Neural progenitor cell (in vitro differentiated cells): Measurements from ENCODE around the gene MEMO1. TPM values are rescaled to one million over a fixed set of nuclear protein-coding genes. Genes with fewer than 3 reads are reported as not detected.
"Not testable (repeated sequence)": the region's sequence is repeated elsewhere in the genome, so short reads cannot be mapped to it uniquely, and the experiment has no call there.

ENCODE experiments used
- DNase-seq: peaks from one replicate; pipeline ENCODE4 v3.0.0-alpha.2; 2016; ENCODE audit warnings: low spot score
- H2AFZ ChIP-seq: fragments of 200-600 bp; sonication (generic); replicated peaks from 2 replicates; pipeline ENCODE4 v1.6.1; 2016; ENCODE audit warnings: antibody characterized with exemption
- H3F3A ChIP-seq: fragments of 200-600 bp; sonication (generic); 2 replicates; pipeline ENCODE4 v1.6.1; 2016; ENCODE audit warnings: antibody characterized with exemption, low read depth
- H3K27ac ChIP-seq: fragments of 200-600 bp; sonication (generic); 2 replicates; pipeline ENCODE4 v1.5.1; 2016; ENCODE audit warnings: mild to moderate bottlenecking
- H3K27me3 ChIP-seq: fragments of 200-600 bp; sonication (generic); 2 replicates; pipeline ENCODE4 v1.6.1; 2016; ENCODE audit warnings: mild to moderate bottlenecking, moderate library complexity
- H3K36me3 ChIP-seq: fragments of 200-600 bp; sonication (generic); 2 replicates; pipeline ENCODE4 v1.5.1; 2016
- H3K4me1 ChIP-seq: fragments of 200-600 bp; sonication (generic); 2 replicates; pipeline ENCODE4 v1.6.1; 2016; ENCODE audit warnings: mixed run types
- H3K4me2 ChIP-seq: fragments of 200-600 bp; sonication (generic); 2 replicates; pipeline ENCODE4 v1.6.1; 2016
- H3K4me3 ChIP-seq: fragments of 200-600 bp; sonication (generic); 2 replicates; pipeline ENCODE4 v1.5.1; 2016
- H3K79me2 ChIP-seq: fragments of 200-600 bp; sonication (generic); 2 replicates; pipeline ENCODE4 v1.6.1; 2016; ENCODE audit warnings: low read depth
- H3K9ac ChIP-seq: fragments of 200-600 bp; sonication (generic); 2 replicates; pipeline ENCODE4 v1.6.1; 2016
- H3K9me3 ChIP-seq: fragments of 200-600 bp; sonication (generic); 2 replicates; pipeline ENCODE4 v1.5.1; 2016; ENCODE audit warnings: low read depth
- H4K20me1 ChIP-seq: fragments of 200-600 bp; sonication (generic); 2 replicates; pipeline ENCODE4 v1.6.1; 2016; ENCODE audit warnings: low read depth
- H3K27ac Mint-ChIP-seq: 3 replicates; pipeline ENCODE4 v1.8.0; 2021; ENCODE audit warnings: mixed read lengths
- H3K27me3 Mint-ChIP-seq: 2 replicates; pipeline ENCODE4 v1.8.0; 2022; ENCODE audit warnings: low read depth, mild to moderate bottlenecking, inconsistent platforms, moderate library complexity, mixed read lengths; ENCODE audit not compliant: insufficient read depth
- H3K36me3 Mint-ChIP-seq: 3 replicates; pipeline ENCODE4 v1.8.0; 2021; ENCODE audit warnings: mixed read lengths
- H3K4me1 Mint-ChIP-seq: 3 replicates; pipeline ENCODE4 v1.8.0; 2021; ENCODE audit warnings: mixed read lengths
- H3K4me3 Mint-ChIP-seq: 3 replicates; pipeline ENCODE4 v1.8.0; 2021; ENCODE audit warnings: mild to moderate bottlenecking, moderate library complexity, mixed read lengths
- H3K9me3 Mint-ChIP-seq: 3 replicates; pipeline ENCODE4 v1.8.0; 2020; ENCODE audit warnings: mixed read lengths
- CTCF ChIP-seq: fragments of 200-600 bp; sonication (generic); IDR thresholded peaks from 2 replicates; pipeline ENCODE4 v1.5.1; 2017; ENCODE audit warnings: antibody characterized with exemption, mild to moderate bottlenecking
- EZH2 ChIP-seq: fragments of 200-600 bp; sonication (generic); IDR thresholded peaks from 2 replicates; pipeline ENCODE4 v1.6.1; 2017; ENCODE audit warnings: antibody characterized with exemption, mild to moderate bottlenecking, moderate library complexity
- EZH2phosphoT487 ChIP-seq: fragments of 200-600 bp; sonication (generic); IDR thresholded peaks from 2 replicates; pipeline ENCODE4 v1.6.1; 2017; ENCODE audit warnings: antibody characterized with exemption
- total RNA-seq: library from RNA; depleted of rRNA; stranded (reverse); fragments of >200 nt; gene quantifications from 2 replicates; pipeline ENCODE4 v1.2.3, GENCODE V29; 2015; ENCODE audit warnings: low replicate concordance

The MEMO1 gene
- total RNA-seq, 1 donor from 2014 or later, result 25.8 TPM

- Histone ChIP-seq H3K9ac (no peak overlapping the region), H3K27me3 (no peaks in the 10 kb centered on the region), H3K4me1 (no peaks in the 10 kb centered on the region), H3K4me2 (no peak overlapping the region), H3K36me3 (no peaks in the 10 kb centered on the region), H4K20me1 (no peaks in the 10 kb centered on the region), H2AFZ (no peak overlapping the region), H3F3A (no peaks in the 10 kb centered on the region), H3K4me3 (no peak overlapping the region), H3K79me2 (no peaks in the 10 kb centered on the region), H3K9me3 (no peaks in the 10 kb centered on the region), H3K27ac (no peak overlapping the region)
- no peaks in the 10 kb centered on the region for H3K36me3 Mint-ChIP-seq
- DNase-seq, result no peak
- no peak overlapping the region for H3K4me3 Mint-ChIP-seq
- no peaks in the 10 kb centered on the region for H3K27me3 Mint-ChIP-seq
- no peaks in the 10 kb centered on the region for H3K4me1 Mint-ChIP-seq
- no peak overlapping the region for H3K27ac Mint-ChIP-seq
- TF ChIP-seq EZH2 (no peak), EZH2phosphoT487 (no peak), CTCF (no peak)
- H3K9me3 Mint-ChIP-seq, result no peaks in the 10 kb centered on the region
Observed at GRCh38 chr2:31874071-31874470, 136.7 kb downstream of the MEMO1 start.

- H3K4me1 Mint-ChIP-seq, result no peaks in the 10 kb centered on the region
- H3K27me3 Mint-ChIP-seq, result no peaks in the 10 kb centered on the region
- H4K20me1 ChIP-seq, result no peaks in the 10 kb centered on the region
- H3K4me3 ChIP-seq, result no peak overlapping the region
- H3K9ac ChIP-seq, result no peak overlapping the region
- H3K4me3 Mint-ChIP-seq, result no peak overlapping the region
- H2AFZ ChIP-seq, result no peak overlapping the region
- H3K27ac Mint-ChIP-seq, result no peak overlapping the region
- H3K9me3 Mint-ChIP-seq, result no peaks in the 10 kb centered on the region
- no peaks in the 10 kb centered on the region for H3K9me3 ChIP-seq
- no peak for DNase-seq
- TF ChIP-seq EZH2, result no peak
- TF ChIP-seq CTCF, result no peak
- TF ChIP-seq EZH2phosphoT487, result no peak
- H3K36me3 ChIP-seq, result no peaks in the 10 kb centered on the region
- no peaks in the 10 kb centered on the region for H3F3A ChIP-seq
- no peaks in the 10 kb centered on the region for H3K27me3 ChIP-seq
- H3K79me2 ChIP-seq, result no peaks in the 10 kb centered on the region
- H3K4me1 ChIP-seq, result no peaks in the 10 kb centered on the region
- no peak overlapping the region for H3K4me2 ChIP-seq
- H3K27ac ChIP-seq, result no peak overlapping the region
- H3K36me3 Mint-ChIP-seq, result no peaks in the 10 kb centered on the region
Observed at GRCh38 chr2:31865215-31865614, 145.6 kb downstream of the MEMO1 start.

- DNase-seq, result no peak
- Histone ChIP-seq H3K27me3 (no peaks in the 10 kb centered on the region), H4K20me1 (no peaks in the 10 kb centered on the region), H3K4me2 (no peak overlapping the region), H3K4me1 (no peaks in the 10 kb centered on the region), H3K79me2 (no peaks in the 10 kb centered on the region), H3F3A (no peaks in the 10 kb centered on the region), H3K36me3 (no peaks in the 10 kb centered on the region), H3K4me3 (no peak overlapping the region), H3K27ac (no peak overlapping the region), H2AFZ (no peak overlapping the region), H3K9ac (no peak overlapping the region), H3K9me3 (no peaks in the 10 kb centered on the region)
- H3K4me3 Mint-ChIP-seq, result no peak overlapping the region
- no peak overlapping the region for H3K27ac Mint-ChIP-seq
- no peaks in the 10 kb centered on the region for H3K27me3 Mint-ChIP-seq
- TF ChIP-seq CTCF, result no peak
- no peak for TF ChIP-seq EZH2phosphoT487
- TF ChIP-seq EZH2, result no peak
- H3K36me3 Mint-ChIP-seq, result no peaks in the 10 kb centered on the region
- no peaks in the 10 kb centered on the region for H3K9me3 Mint-ChIP-seq
- no peaks in the 10 kb centered on the region for H3K4me1 Mint-ChIP-seq
Observed at GRCh38 chr2:31863867-31864266, 146.9 kb downstream of the MEMO1 start.

GRCh38 chr2:31863015-31863656, 147.7 kb downstream of the MEMO1 start:
- not testable (repeated sequence) for H3K4me3 ChIP-seq, H4K20me1 ChIP-seq, H3K27me3 Mint-ChIP-seq, H3K9me3 ChIP-seq, H3K27ac ChIP-seq, H3K79me2 ChIP-seq, H2AFZ ChIP-seq, H3K4me2 ChIP-seq, H3K36me3 Mint-ChIP-seq, H3K9me3 Mint-ChIP-seq, H3K4me1 Mint-ChIP-seq, H3F3A ChIP-seq, H3K27me3 ChIP-seq, H3K36me3 ChIP-seq, H3K9ac ChIP-seq, DNase-seq, H3K4me3 Mint-ChIP-seq, H3K4me1 ChIP-seq, H3K27ac Mint-ChIP-seq
